K562 (cell line): Measurements from ENCODE around the gene CYP4F3. TPM values are rescaled to one million over a fixed set of nuclear protein-coding genes. Genes with fewer than 3 reads are reported as not detected.

Source experiments
- ATAC-seq: fragments of 200-7000 bp; cut with Tn5 transposase; 3 replicates; pipeline ENCODE4 v1.9.1; 2020; ENCODE audit warnings: moderate library complexity
- BruUV-seq: library from RNA; stranded (reverse); fragments of 400-500 nt; replicated peaks from 2 replicates; lab custom pipeline; 2021; lab: Mats Ljungman, UMichigan
- CTCF ChIA-PET: fragments of 300-600 bp; formaldehyde crosslinking; extraction: SDS; loops from one replicate; lab custom pipeline; 2021; ENCODE audit warnings: low intra/inter-chr PET ratio; lab: Yijun Ruan, JAX
- POLR2A ChIA-PET: fragments of 300-600, 350-650 bp; sonication (Branson Sonifier 250); formaldehyde crosslinking; extraction: SDS; loops from one replicate; lab custom pipeline; 2021; ENCODE audit warnings: antibody characterized with exemption, inconsistent platforms; lab: Yijun Ruan, JAX
- DNase-seq, 4 experiments: peaks; one replicate each; pipeline versions ENCODE4 v3.0.0 to v3.0.0-alpha.2; 2011 to 2018; ENCODE audit warnings: low spot score in 3 of 4, mixed read lengths in 3 of 4; ENCODE audit errors: extremely low read depth in 1 of 4
- FAIRE-seq: peaks from 2 replicates; lab custom pipeline; 2011; peaks lifted over from hg19 to GRCh38; lab: Jason Lieb, UNC
- H2AFZ ChIP-seq: 2 replicates; pipeline ENCODE4 v1.6.0; 2011; ENCODE audit warnings: low read depth, low read length, control low read depth, inconsistent platforms
- H3K27ac ChIP-seq: fragments of 200-600 bp; 3 replicates; pipeline ENCODE4 v1.8.0; 2011; ENCODE audit warnings: low read depth, mild to moderate bottlenecking, control low read depth, inconsistent platforms, low read length, moderate library complexity, mixed read lengths; ENCODE audit errors: extremely low read depth
- H3K27me3 ChIP-seq, 2 experiments: fragments of 300-600 bp in 1 of 2; 2 replicates in 1 of 2; 3 replicates in 1 of 2; pipeline versions ENCODE4 v1.6.0 to v1.8.0; 2011; ENCODE audit warnings: inconsistent platforms in 2 of 2, low read length in 2 of 2, mild to moderate bottlenecking in 1 of 2, mixed read lengths in 1 of 2, moderate library complexity in 1 of 2; ENCODE audit not compliant: control insufficient read depth in 2 of 2, insufficient read depth in 2 of 2
- H3K36me3 ChIP-seq: fragments of 300-600 bp; 3 replicates; pipeline ENCODE4 v1.8.0; 2011; ENCODE audit warnings: mild to moderate bottlenecking, low read length, inconsistent platforms; ENCODE audit not compliant: control insufficient read depth, insufficient read depth
- H3K4me1 ChIP-seq, 2 experiments: fragments of 200-600 bp in 1 of 2; replicated peaks in 1 of 2; 2 replicates in 1 of 2; 3 replicates in 1 of 2; pipeline versions ENCODE4 v1.5.1 to v1.8.0; 2011; ENCODE audit warnings: inconsistent platforms in 2 of 2, low read length in 2 of 2, mild to moderate bottlenecking in 1 of 2, mixed read lengths in 1 of 2, moderate library complexity in 1 of 2; ENCODE audit not compliant: control insufficient read depth in 2 of 2, insufficient read depth in 2 of 2
- H3K4me2 ChIP-seq: 2 replicates; pipeline ENCODE4 v1.6.1; 2011; ENCODE audit warnings: low read length, control low read depth, inconsistent platforms, mixed read lengths; ENCODE audit not compliant: insufficient read depth
- H3K4me3 ChIP-seq: fragments of 200-600 bp; sonication (generic), shearing (Covaris generic); 2 replicates; pipeline ENCODE4 v1.5.1; 2016; ENCODE audit warnings: control low read depth, inconsistent platforms
- H3K79me2 ChIP-seq: fragments of 200-600 bp; 3 replicates; pipeline ENCODE4 v1.8.0; 2011; ENCODE audit warnings: low read length, inconsistent platforms; ENCODE audit not compliant: control insufficient read depth, insufficient read depth
- H3K9ac ChIP-seq, 2 experiments: 2 replicates each; pipeline versions ENCODE4 v1.6.0 to v1.6.1; 2011; ENCODE audit warnings: low read depth in 2 of 2, low read length in 2 of 2, control low read depth in 1 of 2, inconsistent platforms in 1 of 2, mild to moderate bottlenecking in 1 of 2, mixed read lengths in 1 of 2; ENCODE audit not compliant: insufficient read depth in 1 of 2
- H3K9me1 ChIP-seq: one replicate; pipeline ENCODE4 v1.6.0; 2011; ENCODE audit warnings: inconsistent platforms, mild to moderate bottlenecking, low read length, moderate library complexity; ENCODE audit not compliant: control insufficient read depth, insufficient read depth
- H3K9me3 ChIP-seq: replicated peaks from 2 replicates; pipeline ENCODE4 v1.5.1; 2011; ENCODE audit warnings: low read depth, low read length, inconsistent platforms; ENCODE audit not compliant: control insufficient read depth, insufficient read depth
- H4K20me1 ChIP-seq: replicated peaks from 2 replicates; pipeline ENCODE4 v1.6.1; 2011; ENCODE audit warnings: low read length, inconsistent platforms, mixed read lengths; ENCODE audit not compliant: control insufficient read depth, insufficient read depth
- ATF4 ChIP-seq: fragments of 450-650 bp; formaldehyde crosslinking; IDR thresholded peaks from 2 replicates; pipeline ENCODE4 v1.4.0; 2022; ENCODE audit warnings: mild to moderate bottlenecking, moderate library complexity
- ATF7 ChIP-seq: fragments of 450-650 bp; IDR thresholded peaks from 2 replicates; pipeline ENCODE4 v1.7.1; 2014; ENCODE audit warnings: mild to moderate bottlenecking, moderate library complexity
- ELK1 ChIP-seq: sonication (generic); formaldehyde crosslinking; IDR thresholded peaks from 2 replicates; pipeline ENCODE4 v1.8.1; 2022; ENCODE audit warnings: missing genetic modification reagents
- REST ChIP-seq, 2 experiments: fragments of 450-650 bp; formaldehyde crosslinking in 1 of 2; IDR thresholded peaks; 2 replicates each; pipeline versions ENCODE4 v1.4.0 to v1.6.1; 2014 to 2020; ENCODE audit warnings: mild to moderate bottlenecking in 2 of 2, borderline replicate concordance in 1 of 2, low read depth in 1 of 2
- ZFP36 ChIP-seq: fragments of 150-350 bp; IDR thresholded peaks from 2 replicates; pipeline ENCODE4 v1.6.1; 2018; ENCODE audit warnings: low read length, low read depth; ENCODE audit not compliant: partially characterized antibody
- ZNF217 ChIP-seq: sonication (generic); formaldehyde crosslinking; IDR thresholded peaks from 2 replicates; pipeline ENCODE4 v1.8.0; 2022; ENCODE audit warnings: mild to moderate bottlenecking, missing genetic modification reagents
- ZNF512 ChIP-seq: IDR thresholded peaks from 2 replicates; pipeline ENCODE4 v1.6.1; 2016; ENCODE audit warnings: missing genetic modification characterization, missing compliant biosample characterization
- WGBS: fragments of 100-300 bp; shearing (Covaris generic); methylation state at CpG from one replicate; pipeline ENCODE4 v1.1.6; 2016; ENCODE audit warnings: low coverage, mixed read lengths; ENCODE audit not compliant: insufficient coverage; ENCODE audit errors: missing lambda C conversion rate; 5-methylcytosine and 5-hydroxymethylcytosine counted together
- in situ Hi-C: fragments of 300-500 bp; cut with MboI; formaldehyde crosslinking; loops from 4 replicates; pipeline ENCODE4 v1.15.0; 2018; ENCODE audit warnings: inconsistent platforms, mixed read lengths
- intact Hi-C: fragments of 100-400 bp; cut with micrococcal nuclease; formaldehyde crosslinking; loops from 2 replicates; pipeline ENCODE4 v1.14.2; 2022
- polyA plus RNA-seq, 8 experiments: library from polyadenylated mRNA; depleted of rRNA in 4 of 8; stranded (reverse) in 5 of 8; unstranded in 3 of 8; fragments of >200 nt; fragmentation: Nextera tagmentation in 2 of 8; fragmentation: Illumina TruSeq in 1 of 8; extraction: Ambion mirVana in 2 of 8; extraction: Trizol in 1 of 8; gene quantifications; 2 replicates each; pipeline versions ENCODE4 v1.2.1 to v1.2.3, GENCODE V29; 2011 to 2014; ENCODE audit warnings: inconsistent platforms in 1 of 8, missing spikeins in 1 of 8
- total RNA-seq, 7 experiments: library from RNA; depleted of rRNA in 6 of 7; stranded (reverse); fragments of >200 nt in 6 of 7; fragmentation: Illumina TruSeq in 2 of 7; extraction: Trizol in 2 of 7; gene quantifications; 2 replicates each; pipeline versions ENCODE4 v1.2.1 to v1.2.3, GENCODE V29; 2011 to 2021; ENCODE audit warnings: low replicate concordance in 1 of 7

Gene CYP4F3
- total and polyA plus RNA-seq, 9 of the 15 experiments (the other 6 are each of a cell fraction or from before 2014, with no cell fraction given): 0.01 to 0.40 (median 0.16) TPM; not detected in 6

GRCh38 chr19:15644066-15644741, 3.5 kb downstream of the CYP4F3 start:
- BruUV-seq: no TSS peak
- H3K4me2 ChIP-seq: no peak overlapping the region

More at GRCh38 chr19:15644066-15644741, 3.5 kb downstream of the CYP4F3 start:
- H3K27ac ChIP-seq: no peak overlapping the region
- H3K27me3 ChIP-seq: peaks cover 0 to 18% of the 10 kb centered on the region in 2 experiments; a peak in 2 of 5 replicates
- POLR2A ChIA-PET: no interaction called here
- CTCF ChIA-PET: no interaction called here
- no peak overlapping the region for H3K9ac ChIP-seq
- WGBS: 3% methylated on average over 3 of the region's 3 CpGs
- DNase-seq (no peak), ATAC-seq (no peak), FAIRE-seq (no peak)
- no peaks in the 10 kb centered on the region for H3K79me2 ChIP-seq
- H3K9me3 ChIP-seq: no peaks in the 10 kb centered on the region
- no peak overlapping the region for H2AFZ ChIP-seq
- H3K36me3 ChIP-seq: no peaks in the 10 kb centered on the region
- in situ Hi-C loops (no loop called here), intact Hi-C loops (no loop called here)
- peaks cover 6 to 20% of the 10 kb centered on the region in 2 experiments; a peak in 4 of 5 replicates for H3K4me1 ChIP-seq
- H4K20me1 ChIP-seq: no peaks in the 10 kb centered on the region; the same call in 1 of the 2 replicates
- TF ChIP-seq ZNF512 (tag) (no peak), ZFP36 (peak; percentile 59), REST (IDR thresholded peaks at IDR 0.05; ENCODE audit: borderline replicate concordance) (no peak), REST (CRISPR knock-in tag; IDR thresholded peaks at IDR 0.05; ENCODE audit: low read depth) (no peak), ZNF217 (CRISPR knock-in tag) (no peak), ATF4 (no peak), ATF7 (no peak), ELK1 (CRISPR knock-in tag) (no peak)
- H3K4me3 ChIP-seq: no peak overlapping the region
- peaks cover 3% of the 10 kb centered on the region for H3K9me1 ChIP-seq
